Fibroblast of lung (primary cell): Measurements from ENCODE around the gene SOX13. TPM values are rescaled to one million over a fixed set of nuclear protein-coding genes. Genes with fewer than 3 reads are reported as not detected.

Experiments
- DNase-seq, 2 donors: peaks; one replicate each; pipeline versions ENCODE4 v3.0.0 to v3.0.0-alpha.2; 2010; ENCODE audit warnings: low read depth in 2 of 2
- H2AFZ ChIP-seq: 2 replicates; pipeline ENCODE4 v1.5.1; 2012; ENCODE audit warnings: low read length, control low read depth, inconsistent platforms
- H3K27ac ChIP-seq: 2 replicates; pipeline ENCODE4 v1.5.1; 2011; ENCODE audit warnings: low read length, control low read depth; ENCODE audit not compliant: insufficient read depth
- H3K27me3 ChIP-seq: 2 replicates; pipeline ENCODE4 v1.5.1; 2011; ENCODE audit warnings: mild to moderate bottlenecking, low read length; ENCODE audit not compliant: control insufficient read depth, insufficient read depth
- H3K36me3 ChIP-seq: 2 replicates; pipeline ENCODE4 v1.5.1; 2011; ENCODE audit warnings: low read length; ENCODE audit not compliant: control insufficient read depth, insufficient read depth
- H3K4me1 ChIP-seq: 2 replicates; pipeline ENCODE4 v1.5.1; 2011; ENCODE audit warnings: low read length; ENCODE audit not compliant: control insufficient read depth, insufficient read depth; ENCODE audit errors: extremely low read depth
- H3K4me2 ChIP-seq: 2 replicates; pipeline ENCODE4 v1.5.1; 2011; ENCODE audit warnings: low read length, control low read depth; ENCODE audit not compliant: insufficient read depth; ENCODE audit errors: extremely low read depth
- H3K4me3 ChIP-seq, 4 experiments: fragments of 200-600 bp in 1 of 4; sonication (generic) in 1 of 4; replicated peaks in 1 of 4; 2 replicates each; pipeline ENCODE4 v1.5.1; 2011 to 2016; ENCODE audit warnings: low read length in 4 of 4, low read depth in 3 of 4, mild to moderate bottlenecking in 3 of 4, control low read depth in 2 of 4, inconsistent platforms in 1 of 4, mixed read lengths in 1 of 4; ENCODE audit not compliant: insufficient read depth in 1 of 4; ENCODE audit errors: control extremely low read depth in 1 of 4
- H3K79me2 ChIP-seq: 2 replicates; pipeline ENCODE4 v1.5.1; 2012; ENCODE audit warnings: mild to moderate bottlenecking, low read length, inconsistent platforms; ENCODE audit not compliant: control insufficient read depth, insufficient read depth
- H3K9ac ChIP-seq: 2 replicates; pipeline ENCODE4 v1.5.1; 2011; ENCODE audit warnings: mild to moderate bottlenecking, low read length, control low read depth; ENCODE audit not compliant: insufficient read depth
- H3K9me3 ChIP-seq: 2 replicates; pipeline ENCODE4 v1.5.1; 2012; ENCODE audit warnings: low read depth, low read length; ENCODE audit not compliant: control insufficient read depth, insufficient read depth
- H4K20me1 ChIP-seq: 2 replicates; pipeline ENCODE4 v1.5.1; 2011; ENCODE audit warnings: low read length; ENCODE audit not compliant: control insufficient read depth, insufficient read depth; ENCODE audit errors: extremely low read depth
- CTCF ChIP-seq, 2 donors: IDR thresholded peaks in 1 of 2; conservative IDR thresholded peaks in 1 of 2; 1 replicate in 1 of 2; 2 replicates in 1 of 2; pipeline ENCODE4 v1.5.1; 2011 to 2012; ENCODE audit warnings: low read length in 2 of 2, control low read depth in 1 of 2, inconsistent platforms in 1 of 2, low read depth in 1 of 2, mild to moderate bottlenecking in 1 of 2
- EZH2 ChIP-seq: IDR thresholded peaks from 2 replicates; pipeline ENCODE4 v1.5.1; 2012; ENCODE audit warnings: low read length, control low read depth, mild to moderate bottlenecking; ENCODE audit errors: missing control alignments
- polyA plus RNA-seq, 2 donors: library from polyadenylated mRNA; depleted of rRNA in 1 of 2; stranded (reverse) in 1 of 2; unstranded in 1 of 2; fragments of >200 nt; gene quantifications; 2 replicates each; pipeline ENCODE4 v1.2.1, GENCODE V29; 2011 to 2012; ENCODE audit warnings: missing spikeins in 1 of 2
- total RNA-seq: library from RNA; depleted of rRNA; stranded (reverse); fragments of >200 nt; gene quantifications from 2 replicates; pipeline ENCODE4 v1.2.1, GENCODE V29; 2014

The SOX13 gene
- total and polyA plus RNA-seq, 2 donors (not counting 1 experiment from before 2014, with no cell fraction given): 2.0 to 5.5 TPM

GRCh38 chr1:204130981-204131892, 58.3 kb downstream of the SOX13 start:
- TF ChIP-seq EZH2 (no peak), CTCF (conservative IDR thresholded peaks at IDR 0.05 in 1 of 2, IDR thresholded peaks at IDR 0.05 in 1 of 2; ENCODE audit: low read depth in 1 of 2, low read length in 2 of 2) (peak; percentile 1 to 6)
- H3K9ac ChIP-seq: no peak overlapping the region
- no peaks in the 10 kb centered on the region for H3K79me2 ChIP-seq
- peaks cover 19% of the 10 kb centered on the region for H3K4me1 ChIP-seq
- peak overlapping the region; percentile 4 for H3K4me2 ChIP-seq
- H3K4me3 ChIP-seq: no peak overlapping the region
- peak overlapping the region; percentile 46 for H3K27ac ChIP-seq
- H2AFZ ChIP-seq: peak overlapping the region; percentile 43
- peak; percentile 81 to 87 for DNase-seq
- no peaks in the 10 kb centered on the region for H3K36me3 ChIP-seq
- H3K9me3 ChIP-seq: no peaks in the 10 kb centered on the region
- H3K27me3 ChIP-seq: no peaks in the 10 kb centered on the region
- no peaks in the 10 kb centered on the region for H4K20me1 ChIP-seq

GRCh38 chr1:204131978-204132377, 59.1 kb downstream of the SOX13 start:
- TF ChIP-seq EZH2 (no peak), CTCF (conservative IDR thresholded peaks at IDR 0.05 in 1 of 2, IDR thresholded peaks at IDR 0.05 in 1 of 2; ENCODE audit: low read depth in 1 of 2, low read length in 2 of 2) (no peak)
- H3K4me3 ChIP-seq: no peak overlapping the region
- H3K9me3 ChIP-seq: no peaks in the 10 kb centered on the region
- H3K36me3 ChIP-seq: no peaks in the 10 kb centered on the region
- H4K20me1 ChIP-seq: no peaks in the 10 kb centered on the region
- no peaks in the 10 kb centered on the region for H3K27me3 ChIP-seq
- H3K4me2 ChIP-seq: no peak overlapping the region
- peaks cover 19% of the 10 kb centered on the region for H3K4me1 ChIP-seq
- H3K27ac ChIP-seq: no peak overlapping the region
- no peak overlapping the region for H2AFZ ChIP-seq
- no peak for DNase-seq
- no peak overlapping the region for H3K9ac ChIP-seq
- no peaks in the 10 kb centered on the region for H3K79me2 ChIP-seq

DNA sequence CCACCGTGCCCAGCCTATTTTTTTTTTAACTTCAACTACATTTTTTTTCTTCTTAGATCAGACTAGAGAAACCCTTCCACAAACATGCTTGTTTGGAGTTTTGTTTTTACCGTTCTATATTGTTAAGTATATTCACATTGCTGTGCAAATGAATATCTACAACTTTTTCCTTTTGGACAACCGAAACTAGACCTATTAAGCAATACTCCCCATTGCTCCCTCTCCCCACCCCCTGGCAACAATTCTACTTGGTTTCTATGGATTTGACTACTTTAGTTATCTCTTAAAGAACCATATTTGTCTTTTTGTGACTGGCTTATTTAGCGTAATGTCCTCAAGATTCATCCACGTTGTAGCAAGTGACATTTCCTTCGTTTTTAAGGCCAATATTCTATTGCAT, 59.8 kb downstream of the SOX13 start:
- no peaks in the 10 kb centered on the region for H3K27me3 ChIP-seq
- H3K27ac ChIP-seq: no peak overlapping the region
- DNase-seq: no peak
- TF ChIP-seq EZH2: no peak
- no peak for TF ChIP-seq CTCF (conservative IDR thresholded peaks at IDR 0.05 in 1 of 2, IDR thresholded peaks at IDR 0.05 in 1 of 2; ENCODE audit: low read depth in 1 of 2, low read length in 2 of 2)
- H4K20me1 ChIP-seq: no peaks in the 10 kb centered on the region
- no peak overlapping the region for H3K4me3 ChIP-seq
- no peaks in the 10 kb centered on the region for H3K79me2 ChIP-seq
- no peak overlapping the region for H2AFZ ChIP-seq
- H3K4me1 ChIP-seq: peaks cover 17% of the 10 kb centered on the region
- H3K4me2 ChIP-seq: no peak overlapping the region
- H3K36me3 ChIP-seq: no peaks in the 10 kb centered on the region
- H3K9me3 ChIP-seq: no peaks in the 10 kb centered on the region
- H3K9ac ChIP-seq: no peak overlapping the region
